Stimulated activated CD4-positive, alpha-beta T cell treated with anti-CD3 and anti-CD28 coated beads, TNF-alpha, amount 100 ng/mL, for 1 hour (primary cell): ENCODE results near the gene WDR82.
A peak's percentile ranks its signal among the peaks of the same experiment; 100 is the strongest.

Source experiments
- DNase-seq, 3 donors: peaks; one replicate each; pipeline ENCODE4 v3.0.0-alpha.2; 2020; ENCODE audit warnings: low read depth in 3 of 3, low spot score in 1 of 3

Gene WDR82

DNA sequence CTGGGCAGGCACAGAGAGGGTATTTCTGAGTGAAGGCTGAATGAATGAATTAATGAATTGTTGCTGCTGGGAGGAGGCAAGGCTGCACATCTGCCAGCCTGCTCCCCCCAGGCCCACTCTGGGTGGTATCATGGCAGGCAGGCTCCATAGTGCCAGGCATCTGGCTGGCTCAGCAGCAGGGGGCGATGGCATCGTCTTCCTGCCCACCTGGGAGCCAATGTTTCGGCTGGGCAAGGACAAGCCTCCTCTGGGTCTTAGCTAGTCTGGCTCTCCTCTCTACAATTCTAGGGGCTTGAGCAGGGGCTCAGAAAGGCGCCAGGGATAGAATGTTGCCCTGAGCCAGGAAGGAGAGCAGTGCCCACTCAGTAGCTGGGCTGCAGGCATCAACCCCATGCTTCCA, 51.3 kb downstream of the WDR82 start:
- DNase-seq: no peak

DNA sequence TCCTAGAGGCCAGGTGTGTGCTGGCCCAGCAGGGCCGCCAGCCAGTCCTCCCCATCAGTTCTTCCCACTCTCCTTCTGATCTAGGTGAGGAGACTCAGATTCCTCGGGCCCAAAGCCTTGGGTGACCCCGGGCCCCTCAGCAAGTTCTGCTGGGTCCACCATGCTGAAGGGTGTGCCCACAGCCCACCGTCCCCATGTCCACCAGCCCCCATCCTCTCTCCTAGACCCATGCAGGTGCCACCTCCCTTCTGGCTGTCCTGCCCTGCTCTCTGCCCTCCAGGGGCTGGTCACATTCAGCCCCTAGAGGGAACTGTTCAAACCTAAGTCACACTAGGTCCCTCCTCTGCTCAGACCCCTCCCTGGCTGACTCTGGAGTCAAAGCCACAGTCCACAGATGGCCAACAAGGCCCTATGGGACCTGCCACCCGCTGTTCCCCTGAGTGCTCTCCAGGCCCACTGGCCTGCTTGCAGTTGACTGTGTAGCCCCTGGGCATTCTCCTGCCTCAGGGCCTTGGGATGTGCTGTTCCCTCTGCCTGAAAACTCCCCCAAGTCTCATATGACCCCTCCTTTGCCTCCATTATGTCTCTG, 52.1 kb downstream of the WDR82 start:
- DNase-seq: no peak

DNA sequence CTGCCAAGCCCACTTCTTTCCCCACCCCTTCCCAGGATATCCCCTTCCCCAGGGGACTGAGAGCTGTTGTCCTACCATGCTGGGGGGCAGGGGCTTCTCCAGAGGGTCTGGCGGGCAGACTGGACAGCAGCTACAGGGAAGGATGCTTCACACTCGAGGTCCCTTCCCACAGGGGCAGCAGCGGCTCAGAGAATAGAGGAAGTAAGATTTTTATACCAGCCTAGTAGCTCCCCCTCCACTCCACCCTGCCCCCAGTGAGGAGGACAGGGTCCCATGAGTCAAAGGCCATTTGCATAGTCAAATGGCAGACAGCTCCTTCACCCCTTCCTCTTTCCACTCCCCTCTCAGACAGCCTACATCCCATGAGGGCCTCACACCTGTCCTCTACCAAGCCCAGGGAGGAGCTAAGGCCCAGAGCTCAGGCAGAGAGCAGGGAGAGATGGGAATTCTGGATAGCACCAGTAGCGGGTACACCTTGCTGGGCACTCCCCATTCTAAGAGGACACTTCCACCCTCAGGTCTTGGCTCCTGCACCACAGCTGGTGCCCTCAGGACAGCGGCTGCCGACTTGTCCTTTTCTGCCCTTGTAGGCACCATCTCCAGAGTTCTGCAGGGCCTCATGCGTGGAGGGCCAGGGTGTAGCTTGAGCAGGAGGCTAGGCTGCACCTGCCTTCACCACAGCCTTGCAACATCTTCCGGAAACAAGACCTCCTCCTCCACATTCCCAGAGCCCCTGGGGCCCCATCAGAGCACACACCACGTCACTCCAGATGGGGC, 52.8 kb downstream of the WDR82 start, which contains the start of gene TLR9:
TSS of gene TLR9 (minus strand) at position 194 of the 777 bp plus-strand sequence. CDS start at position 78, 116 bp downstream.
- DNase-seq: no peak

DNA sequence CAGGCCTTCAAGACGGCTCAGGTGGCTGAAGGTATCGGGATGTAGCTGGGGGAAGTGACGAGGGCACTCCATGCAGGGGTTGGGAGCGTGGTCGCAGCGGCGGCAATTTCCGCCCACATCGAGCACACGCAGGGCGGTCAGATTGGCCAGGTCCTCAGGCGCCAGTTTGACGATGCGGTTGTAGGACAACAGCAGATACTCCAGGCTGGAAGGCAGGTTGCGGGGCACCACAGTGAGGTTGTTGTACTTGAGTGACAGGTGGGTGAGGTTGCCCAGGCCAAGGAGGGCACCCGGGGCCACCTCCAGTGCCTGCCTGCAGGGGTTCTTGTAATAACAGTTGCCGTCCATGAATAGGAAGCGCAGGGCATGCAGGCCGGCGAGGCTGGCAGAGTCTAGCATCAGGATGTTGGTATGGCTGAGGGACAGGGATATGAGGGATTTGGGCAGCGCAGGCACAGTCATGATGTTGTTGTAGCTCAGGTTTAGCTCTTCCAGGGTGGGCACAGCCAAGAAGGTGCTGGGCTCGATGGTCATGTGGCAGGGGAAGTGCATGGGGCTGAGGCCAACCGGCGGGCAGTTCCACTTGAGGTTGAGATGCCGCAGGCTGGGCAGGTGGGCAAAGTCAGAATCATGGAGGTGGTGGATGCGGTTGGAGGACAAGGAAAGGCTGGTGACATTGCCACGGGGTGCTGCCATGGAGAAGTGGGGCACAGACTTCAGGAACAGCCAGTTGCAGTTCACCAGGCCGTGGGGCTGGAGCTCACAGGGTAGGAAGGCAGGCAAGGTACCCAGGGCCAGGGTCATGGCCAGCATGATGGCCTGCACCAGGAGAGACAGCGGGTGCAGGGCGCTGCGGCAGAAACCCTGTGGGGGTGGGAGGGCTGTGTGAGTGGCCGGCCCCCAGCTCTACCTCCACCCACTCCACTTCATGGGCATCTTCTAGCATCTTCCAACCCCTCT, 54.7 kb downstream of the WDR82 start:
- no peak for DNase-seq

DNA sequence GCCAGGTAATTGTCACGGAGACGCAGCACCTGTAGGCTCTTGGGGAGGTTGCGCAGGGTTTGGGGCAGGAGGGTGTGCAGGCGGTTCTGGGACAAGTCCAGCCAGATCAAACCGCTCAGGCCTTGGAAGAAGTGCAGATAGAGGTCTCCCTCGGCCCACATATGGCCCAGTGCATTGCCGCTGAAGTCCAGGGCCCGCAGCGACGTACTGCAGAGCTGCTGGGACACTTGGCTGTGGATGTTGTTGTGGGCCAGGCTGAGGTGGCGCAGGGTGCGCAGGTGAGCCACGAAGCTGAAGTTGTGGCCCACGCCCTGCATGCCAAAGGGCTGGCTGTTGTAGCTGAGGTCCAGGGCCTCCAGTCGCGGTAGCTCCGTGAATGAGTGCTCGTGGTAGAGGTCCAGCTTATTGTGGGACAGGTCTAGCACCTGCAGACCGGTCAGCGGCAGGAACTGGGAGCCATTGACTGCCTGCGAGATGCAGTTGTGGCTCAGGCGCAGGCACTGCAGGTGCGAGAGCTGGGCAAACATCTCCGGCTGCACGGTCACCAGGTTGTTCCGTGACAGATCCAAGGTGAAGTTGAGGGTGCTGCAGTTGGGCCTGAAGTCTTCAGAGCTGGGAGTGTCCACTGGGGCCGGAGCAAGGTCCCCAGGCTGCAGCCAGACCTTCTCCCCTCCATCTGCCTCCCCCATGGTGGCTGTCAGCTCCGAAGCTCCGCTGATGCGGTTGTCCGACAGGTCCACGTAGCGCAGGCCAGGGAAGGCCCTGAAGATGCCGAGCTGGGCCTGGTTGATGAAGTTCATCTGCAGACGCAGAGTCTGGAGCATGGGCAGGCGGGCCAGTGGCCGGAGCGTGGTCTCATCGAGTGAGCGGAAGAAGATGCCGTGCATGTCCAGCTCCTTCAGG, 55.9 kb downstream of the WDR82 start:
- no peak for DNase-seq

DNA sequence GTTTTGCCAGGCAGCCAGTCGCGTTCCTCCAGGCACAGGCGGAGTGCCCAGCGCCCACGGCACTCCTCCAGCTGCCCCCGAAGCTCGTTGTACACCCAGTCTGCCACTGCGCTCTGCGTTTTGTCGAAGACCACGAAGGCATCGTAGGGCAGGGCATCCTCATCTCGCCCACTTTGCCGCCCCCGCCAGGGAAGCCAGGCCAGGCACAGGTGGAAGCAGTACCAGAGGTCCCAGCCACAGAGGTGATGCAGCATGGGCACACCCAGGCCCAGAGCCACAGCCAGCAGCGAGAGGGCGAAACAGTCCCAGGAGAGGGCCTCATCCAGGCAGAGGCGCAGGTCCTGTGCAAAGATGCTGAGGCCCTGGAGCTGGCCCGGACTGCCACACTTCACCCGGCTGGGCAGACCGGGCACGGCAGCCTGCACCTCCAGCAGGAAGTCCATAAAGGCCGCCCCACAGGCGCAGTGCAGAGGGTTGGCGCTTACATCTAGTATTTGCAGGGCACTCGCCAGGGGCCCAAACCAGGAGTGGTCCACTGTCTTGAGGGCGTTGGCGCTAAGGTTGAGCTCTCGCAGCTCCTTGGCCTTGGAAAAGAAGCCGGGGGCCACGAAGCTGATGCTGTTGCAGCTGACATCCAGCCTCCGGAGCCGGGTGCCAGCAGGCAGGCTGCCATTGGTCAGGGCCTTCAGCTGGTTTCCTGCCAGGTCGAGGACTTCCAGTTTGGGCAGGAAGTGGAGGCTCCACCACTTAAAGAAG, 56.7 kb downstream of the WDR82 start:
- DNase-seq: no peak

DNA sequence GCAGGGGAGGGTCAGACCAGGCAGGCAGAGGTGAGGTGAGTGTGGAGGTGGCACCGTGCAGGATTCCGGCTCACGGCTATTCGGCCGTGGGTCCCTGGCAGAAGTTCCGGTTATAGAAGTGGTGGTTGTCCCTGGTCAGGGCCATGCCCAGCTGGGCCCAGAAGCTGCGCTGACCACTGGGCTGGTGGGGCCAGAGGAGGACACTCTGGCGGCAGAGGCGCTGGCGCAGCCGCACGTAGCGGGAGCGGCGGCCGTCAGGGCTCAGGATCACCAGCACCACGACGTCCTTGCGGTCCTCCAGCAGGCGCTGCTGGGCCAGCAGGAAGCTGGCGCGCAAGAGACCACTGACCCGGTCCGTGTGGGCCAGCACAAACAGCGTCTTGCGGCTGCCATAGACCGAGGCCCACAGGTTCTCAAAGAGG, 57.3 kb downstream of the WDR82 start:
- DNase-seq: no peak

DNA sequence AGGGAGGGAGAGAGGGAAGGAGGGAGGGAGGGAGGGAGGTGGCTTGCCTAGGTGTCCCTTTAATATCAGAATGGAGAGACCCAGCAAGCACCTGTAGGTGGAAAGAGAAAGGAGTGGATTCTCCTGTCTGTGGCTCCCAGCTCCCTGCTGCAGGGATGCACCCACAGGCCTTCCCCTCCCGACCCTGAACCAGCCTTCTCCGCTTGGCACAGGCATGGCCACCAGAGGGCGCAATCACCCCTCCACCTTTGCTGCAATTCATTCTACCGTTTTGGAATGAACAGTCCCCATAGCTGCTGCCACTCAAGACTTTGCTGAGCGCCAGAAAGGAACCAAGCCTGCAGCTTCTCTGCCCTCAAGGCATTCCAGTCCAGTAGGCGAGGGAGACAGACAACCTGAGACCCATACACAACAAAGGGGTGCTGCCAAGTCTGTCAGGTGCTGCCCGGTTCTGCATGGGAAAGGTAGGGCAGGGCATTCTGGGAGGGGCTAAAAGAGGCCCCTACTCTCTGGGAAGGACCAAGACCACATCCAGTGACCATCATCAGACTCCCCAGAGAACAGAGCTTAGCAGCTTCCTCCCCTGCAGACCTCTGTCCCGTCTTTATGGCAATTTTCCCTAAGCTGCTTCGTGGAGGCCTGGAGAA, 57.9 kb downstream of the WDR82 start:
- DNase-seq: peak; percentile 71 to 89 (median 80)

DNA sequence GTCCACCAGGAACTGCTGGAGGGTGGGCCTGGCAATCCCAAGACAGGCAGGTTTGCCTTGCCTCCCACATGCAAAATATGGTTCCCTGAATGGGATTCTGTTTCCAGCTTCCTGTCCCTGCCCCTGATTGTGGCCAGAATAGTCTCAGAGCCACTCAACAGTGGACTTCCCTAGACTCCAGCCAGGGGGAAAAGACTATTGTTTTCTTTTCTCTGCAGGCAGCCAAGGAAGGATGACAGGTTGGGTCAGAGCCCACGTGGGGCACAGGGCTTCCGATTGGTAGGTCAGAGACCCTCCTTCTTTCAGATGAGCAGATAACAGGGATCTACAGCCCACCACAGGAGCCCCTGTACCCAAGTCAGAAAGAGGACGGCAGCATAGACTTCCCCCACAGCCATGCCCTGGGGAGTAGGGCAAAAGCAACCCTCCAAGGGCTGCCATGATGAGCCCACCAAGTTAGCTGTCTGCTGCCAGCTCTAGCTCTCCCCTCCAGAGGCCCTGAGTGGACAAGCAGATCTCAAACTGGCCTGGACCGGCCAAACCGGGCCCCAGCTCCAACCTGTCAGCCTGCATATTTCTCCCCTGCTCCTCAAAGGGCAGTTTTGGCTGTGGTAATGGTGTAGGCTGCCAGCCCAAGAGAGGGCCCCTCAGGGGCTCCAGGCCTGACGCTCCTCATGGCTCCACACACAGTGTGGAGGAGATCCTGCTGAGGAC, 59.4 kb downstream of the WDR82 start:
- DNase-seq: no peak

DNA sequence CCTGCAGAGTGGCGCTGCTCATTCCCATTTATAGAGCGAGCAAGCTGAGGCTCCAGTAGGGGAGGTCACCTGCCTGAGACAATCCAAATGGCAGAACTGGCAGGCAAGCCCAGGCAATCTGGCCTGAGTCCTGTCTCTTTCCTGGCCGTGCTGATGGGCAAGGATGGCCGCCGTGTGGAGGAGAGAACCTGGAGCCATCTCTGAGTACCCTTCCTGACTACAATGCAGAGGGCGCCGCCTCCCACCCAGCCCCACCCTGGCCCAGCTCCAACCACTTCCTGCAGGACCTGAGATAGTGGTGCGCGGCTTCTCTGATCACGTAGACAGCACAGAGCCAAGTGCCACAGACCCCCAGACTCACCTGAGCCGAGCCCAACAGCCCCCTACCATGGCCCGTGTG, 60.0 kb downstream of the WDR82 start:
- no peak for DNase-seq

DNA sequence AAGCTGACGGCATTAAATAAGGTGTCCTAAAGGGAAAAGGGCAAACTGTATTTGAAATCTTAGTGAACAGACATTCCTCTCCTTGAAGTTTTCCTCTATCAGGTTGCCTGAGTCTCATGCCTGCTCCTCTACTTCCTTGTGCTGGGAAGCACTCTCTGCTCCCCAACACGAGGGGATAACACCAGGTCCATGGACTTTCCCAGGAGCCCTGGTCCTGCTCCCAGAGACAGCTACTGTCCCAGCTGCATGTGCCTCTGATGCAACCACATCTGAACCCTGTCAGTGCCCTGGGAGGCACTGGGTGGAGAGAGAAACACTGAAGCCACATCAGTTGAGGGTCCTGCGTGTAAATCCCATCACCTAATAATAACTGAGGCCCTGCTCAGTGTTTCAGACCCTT, 60.4 kb downstream of the WDR82 start:
- DNase-seq: no peak

DNA sequence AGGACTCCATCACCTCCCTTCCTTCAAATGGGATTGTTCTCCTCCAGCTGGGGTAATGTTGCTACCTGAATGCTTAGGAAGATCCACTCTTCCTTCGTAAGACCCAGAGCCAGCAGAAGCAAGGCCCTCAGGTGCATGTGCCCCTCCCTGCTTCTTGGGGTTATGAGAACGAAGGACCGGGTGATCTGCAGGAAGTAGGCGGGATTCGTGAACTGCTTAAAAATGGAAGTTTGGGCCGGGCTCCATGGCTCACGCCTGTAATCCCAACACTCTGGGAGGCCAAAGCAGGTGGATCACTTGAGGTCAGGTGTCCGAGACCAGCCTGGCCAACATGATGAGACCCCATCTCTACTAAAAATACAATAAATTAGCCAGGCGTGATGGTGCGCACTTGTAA, 61.0 kb downstream of the WDR82 start:
- no peak for DNase-seq

DNA sequence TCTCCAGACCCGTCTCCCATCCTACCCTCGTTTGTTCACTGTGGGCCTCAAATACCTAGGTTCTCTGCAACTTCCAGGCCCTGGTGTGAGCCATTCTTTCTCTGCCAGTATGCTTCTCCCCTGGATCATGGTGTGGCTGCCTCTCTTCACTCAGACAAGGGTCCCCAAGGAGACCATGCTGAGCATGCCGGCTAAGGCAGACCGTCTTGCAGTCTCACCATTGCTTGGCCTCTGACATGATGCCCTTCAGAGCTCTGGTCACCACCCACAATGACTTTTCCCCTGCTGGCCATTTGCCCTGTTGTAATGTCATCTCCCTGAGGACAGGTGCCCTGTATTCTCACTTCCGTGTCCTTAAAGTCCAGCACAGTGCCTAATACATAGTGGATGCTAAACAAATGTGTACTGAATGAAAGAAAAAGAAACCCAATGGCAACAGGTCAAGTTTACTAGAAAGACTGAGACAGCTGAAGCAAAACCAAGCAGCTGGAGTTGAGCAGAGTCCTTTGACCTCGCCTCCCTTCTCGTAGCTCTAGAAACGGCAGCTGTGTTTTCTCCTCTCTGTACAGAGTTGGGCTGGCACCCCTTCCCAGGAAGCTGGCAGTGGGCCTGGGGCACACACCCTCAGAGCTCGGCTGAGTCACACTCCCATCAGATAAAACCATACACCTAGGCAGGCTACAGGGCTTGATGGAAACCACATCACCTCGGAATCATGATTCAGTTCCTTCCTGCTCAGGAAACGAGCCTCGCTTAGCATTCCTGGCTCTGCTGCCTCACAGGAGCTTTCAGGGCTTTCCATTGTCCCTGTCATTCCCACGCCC, 61.7 kb downstream of the WDR82 start:
- peak in 2 of 3 donors; percentile 40 to 45 for DNase-seq

DNA sequence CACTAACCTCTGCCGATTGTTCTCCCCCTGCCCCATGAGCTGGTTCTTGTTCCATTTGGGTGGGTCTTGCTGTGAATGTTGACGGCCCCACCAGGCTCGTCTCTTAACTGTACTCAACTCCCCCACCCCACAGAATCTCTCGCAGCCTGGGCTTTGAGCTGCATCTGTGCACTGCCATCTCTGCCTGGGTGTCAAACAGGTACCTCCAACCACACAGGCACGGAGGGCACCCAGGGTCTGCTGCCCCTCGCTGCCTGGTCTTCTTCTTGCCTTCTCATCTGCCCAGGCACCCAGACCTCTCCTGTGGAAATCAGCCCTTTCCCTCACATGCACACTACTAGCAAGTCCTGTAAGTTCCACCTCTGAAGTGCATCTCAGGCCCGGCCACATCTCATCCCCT, 63.1 kb downstream of the WDR82 start:
- DNase-seq: no peak

DNA sequence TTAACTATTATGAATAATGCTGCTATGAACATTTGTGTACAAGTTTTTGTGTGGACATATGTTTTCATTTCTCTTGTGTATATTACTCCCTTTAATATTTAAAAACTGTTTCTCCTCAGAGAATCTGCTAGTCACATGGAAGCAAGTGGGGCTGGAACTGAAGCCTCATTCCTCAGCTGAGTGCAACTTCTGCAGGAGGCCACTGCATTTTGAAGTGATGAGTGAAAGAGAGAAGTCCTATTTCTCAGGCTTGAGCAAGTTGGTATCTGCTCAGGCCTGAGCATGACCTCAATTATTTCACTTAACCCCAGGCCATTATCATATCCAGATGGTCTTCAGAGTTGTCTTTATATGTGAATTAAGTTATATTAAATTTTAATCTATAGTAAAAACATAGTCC, 64.5 kb downstream of the WDR82 start:
- no peak for DNase-seq

DNA sequence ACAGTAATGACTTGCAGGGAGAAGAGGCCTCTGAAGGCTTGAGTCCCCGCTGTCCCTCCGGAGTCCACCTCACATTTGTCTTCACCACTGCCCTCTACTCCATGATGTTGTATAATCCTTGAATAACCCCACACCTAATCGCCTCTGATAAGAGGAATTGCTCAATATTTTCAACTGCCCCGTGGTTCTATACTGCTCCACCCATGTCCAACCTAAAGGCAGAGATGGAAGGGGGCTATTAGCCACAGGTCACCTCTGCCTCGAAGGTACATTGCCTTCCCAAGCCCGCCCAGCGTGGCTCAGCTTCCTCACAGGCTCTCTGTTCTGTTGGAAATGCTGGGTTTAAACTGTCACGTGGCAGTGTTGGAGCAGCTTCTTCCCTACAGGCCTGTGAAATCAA, 65.4 kb downstream of the WDR82 start:
- DNase-seq: no peak

DNA sequence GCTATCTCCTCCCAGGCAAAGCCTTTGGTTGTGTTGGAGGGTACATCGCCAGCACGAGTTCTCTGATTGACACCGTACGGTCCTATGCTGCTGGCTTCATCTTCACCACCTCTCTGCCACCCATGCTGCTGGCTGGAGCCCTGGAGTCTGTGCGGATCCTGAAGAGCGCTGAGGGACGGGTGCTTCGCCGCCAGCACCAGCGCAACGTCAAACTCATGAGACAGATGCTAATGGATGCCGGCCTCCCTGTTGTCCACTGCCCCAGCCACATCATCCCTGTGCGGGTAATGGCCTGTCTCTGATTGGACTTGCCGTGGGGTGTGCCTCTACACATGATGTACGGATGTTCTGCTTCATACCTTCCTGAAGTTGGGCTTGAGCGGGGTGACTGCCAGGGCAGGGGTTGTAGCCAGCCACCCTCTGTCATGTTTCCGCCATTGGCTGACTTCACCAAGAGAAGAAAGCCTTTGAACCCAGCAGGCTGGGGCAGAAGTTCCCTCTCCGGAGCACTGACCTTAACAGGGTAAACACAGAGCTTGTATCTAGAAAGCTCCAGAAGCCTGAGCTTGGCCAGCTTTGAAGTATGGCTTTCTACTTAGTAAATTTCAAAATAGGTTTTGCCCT, 67.1 kb downstream of the WDR82 start:
- DNase-seq: no peak
